GM18498 (cell line): ENCODE measurements around the gene SOCS3.
"Not testable (repeated sequence)": the region's sequence is repeated elsewhere in the genome, so short reads cannot be mapped to it uniquely, and the experiment has no call there.

Experiments used
- ATAC-seq: cut with Tn5 transposase; IDR thresholded peaks from one replicate; pipeline ENCODE4 v1.9.1; 2021; ENCODE audit warnings: mild to moderate bottlenecking, moderate library complexity; ENCODE audit not compliant: unreplicated experiment

The SOCS3 gene

DNA sequence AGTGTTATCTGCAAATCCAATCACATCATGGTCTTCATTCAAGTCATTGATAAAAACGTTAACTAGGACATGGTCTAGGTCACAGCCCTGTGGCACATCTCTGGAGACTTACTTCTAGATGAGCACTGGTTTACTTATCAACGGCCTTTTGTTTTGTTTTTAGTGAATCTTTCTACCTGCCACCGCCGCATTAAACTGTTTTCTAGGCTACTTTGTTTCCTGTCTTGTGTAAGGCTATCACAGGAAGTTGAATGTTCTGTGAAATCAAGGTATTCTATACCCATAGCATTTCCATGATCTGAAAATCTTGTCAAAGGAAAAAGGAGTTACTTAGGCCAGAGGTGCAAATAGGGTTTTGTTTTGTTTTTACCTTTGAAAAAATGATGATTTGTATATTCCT lies 26.9 kb downstream of the SOCS3 start:
- ATAC-seq = no peak

DNA sequence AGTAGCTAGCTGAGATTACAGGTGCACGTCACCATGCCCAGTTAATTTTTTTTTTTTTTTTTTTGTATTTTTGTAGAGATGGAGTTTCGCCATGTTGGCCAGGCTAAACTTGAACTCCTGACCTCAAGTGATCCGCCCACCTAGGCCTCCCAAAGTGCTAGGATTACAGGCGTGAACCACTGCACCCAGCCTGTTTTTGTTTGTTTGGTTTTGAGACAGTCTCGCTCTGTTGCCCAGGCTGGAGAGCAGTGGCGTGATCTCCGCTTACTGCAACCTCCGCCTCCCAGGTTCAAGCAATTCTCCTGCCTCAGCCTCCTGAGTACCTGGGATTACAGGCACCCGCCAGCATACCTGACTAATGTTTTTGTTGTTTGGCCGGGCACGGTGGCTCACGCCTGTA lies 28.5 kb downstream of the SOCS3 start:
- ATAC-seq = not testable (repeated sequence)

DNA sequence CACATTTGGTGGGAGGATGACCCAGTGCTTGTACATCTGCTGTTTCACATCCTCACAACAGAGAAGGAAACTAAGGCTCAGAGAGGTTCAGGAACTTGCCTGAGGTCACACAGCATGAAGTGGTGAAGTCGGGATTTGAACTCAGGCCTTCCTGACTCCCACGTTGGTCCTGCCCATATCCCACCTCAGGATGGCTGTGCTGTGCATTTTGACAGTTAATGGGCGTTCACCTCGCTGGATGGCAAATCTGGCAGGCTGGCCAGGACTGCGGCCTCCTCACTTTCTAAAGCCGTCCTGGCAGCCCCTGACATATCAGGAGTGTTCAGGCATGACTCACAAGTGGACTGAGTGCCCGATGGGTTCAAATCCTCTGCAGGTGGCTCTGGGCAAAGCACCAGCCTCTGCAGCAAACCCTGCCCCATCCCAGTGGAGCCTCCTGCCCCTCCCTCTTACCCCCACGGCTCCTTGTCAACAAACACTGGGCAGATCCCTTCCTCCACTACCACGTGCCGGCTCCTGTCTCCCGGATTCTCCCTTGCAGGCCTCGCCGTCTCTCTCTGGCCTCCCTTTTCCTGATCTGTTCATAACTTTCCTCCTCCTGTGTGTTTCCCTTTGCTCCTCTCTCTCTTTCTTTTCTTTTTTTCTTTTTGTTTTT lies 29.2 kb downstream of the SOCS3 start:
- no peak for ATAC-seq

DNA sequence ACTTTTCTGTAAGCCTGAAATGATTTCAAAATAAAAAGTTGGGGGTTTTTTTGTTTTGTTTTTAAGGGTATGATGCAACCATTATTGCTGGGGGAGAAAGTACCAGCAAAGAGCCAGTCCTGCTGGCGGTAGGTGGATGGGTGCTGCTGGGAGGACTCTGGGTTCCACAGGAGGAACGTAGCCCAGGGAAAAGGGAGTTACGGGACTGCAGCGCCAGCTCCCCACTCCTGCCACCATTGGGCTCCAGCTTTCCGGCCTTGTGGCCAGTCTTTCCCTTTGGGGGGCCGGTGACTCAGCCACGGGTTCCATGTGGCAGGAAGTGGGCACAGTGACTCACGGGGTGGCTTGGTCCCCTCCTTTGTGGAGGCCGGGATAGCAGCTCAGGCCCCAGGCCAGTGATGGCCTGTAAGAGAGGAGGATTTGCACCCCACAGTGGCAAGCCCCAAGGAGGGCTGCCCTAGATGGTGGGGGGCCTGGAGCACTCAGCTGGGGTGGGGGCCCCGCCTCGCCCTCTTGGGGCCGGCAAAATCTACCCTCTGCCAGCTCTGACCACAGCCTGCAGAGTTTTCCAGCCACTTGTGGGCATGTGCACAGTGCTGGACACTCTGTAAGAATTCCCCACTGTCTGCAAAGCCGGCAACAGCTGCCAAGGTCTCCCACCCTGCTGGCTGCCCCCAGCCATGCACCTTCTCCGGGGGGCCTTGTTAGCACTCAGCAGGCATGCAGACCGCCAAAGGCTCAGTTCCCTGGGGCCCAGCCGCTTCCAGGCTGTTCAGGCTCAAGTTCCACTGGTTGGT lies 30.4 kb downstream of the SOCS3 start:
- no peak for ATAC-seq

DNA sequence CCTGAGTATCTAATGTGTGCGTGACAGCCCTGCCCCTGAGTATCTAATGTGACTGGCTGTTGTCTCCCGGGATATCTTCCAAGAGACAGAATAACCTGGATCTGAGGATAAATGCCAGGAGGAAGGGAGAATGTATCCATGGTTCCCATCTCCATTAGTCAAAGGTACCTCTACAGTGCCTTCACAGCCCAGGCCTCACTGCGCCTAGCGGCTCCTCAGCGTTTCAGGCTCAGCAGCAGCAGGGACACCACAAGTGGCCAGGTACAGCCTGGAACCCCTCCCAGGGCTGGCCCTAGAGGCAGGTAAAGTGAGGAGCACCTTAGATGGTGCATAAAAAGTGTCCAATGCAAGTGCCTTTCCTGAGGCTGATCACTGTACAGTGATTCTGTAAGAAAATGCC lies 32.0 kb downstream of the SOCS3 start:
- no peak for ATAC-seq

DNA sequence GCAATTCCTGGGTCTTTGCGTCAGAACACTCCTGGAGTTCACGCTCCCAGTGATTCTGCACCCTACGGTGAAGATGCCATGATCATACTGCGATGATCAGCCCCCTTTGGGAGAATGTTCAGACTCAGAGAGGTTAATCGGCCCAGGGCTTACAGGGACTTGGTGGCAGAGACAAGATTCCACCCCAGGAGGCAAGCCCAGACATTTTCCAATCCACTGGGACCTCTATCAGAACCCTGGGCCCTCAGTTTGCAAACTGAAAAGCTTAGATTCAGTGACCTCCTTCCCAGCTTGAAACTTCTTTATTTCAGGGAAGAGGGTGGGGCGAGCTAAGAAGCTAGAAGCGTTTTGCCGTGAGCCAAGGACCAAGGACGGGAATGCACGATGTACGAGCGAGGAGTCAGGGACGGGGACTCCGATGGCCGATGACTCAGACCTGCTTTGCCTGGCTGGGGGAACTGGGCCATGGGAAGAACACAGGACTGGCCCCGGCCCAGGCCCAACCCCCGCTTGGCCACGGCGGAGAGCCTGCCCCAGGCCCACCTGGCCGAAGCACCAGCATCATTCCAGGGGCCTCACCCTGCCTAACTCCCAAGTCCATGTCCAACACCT lies 34.7 kb downstream of the SOCS3 start:
- ATAC-seq = no peak

DNA sequence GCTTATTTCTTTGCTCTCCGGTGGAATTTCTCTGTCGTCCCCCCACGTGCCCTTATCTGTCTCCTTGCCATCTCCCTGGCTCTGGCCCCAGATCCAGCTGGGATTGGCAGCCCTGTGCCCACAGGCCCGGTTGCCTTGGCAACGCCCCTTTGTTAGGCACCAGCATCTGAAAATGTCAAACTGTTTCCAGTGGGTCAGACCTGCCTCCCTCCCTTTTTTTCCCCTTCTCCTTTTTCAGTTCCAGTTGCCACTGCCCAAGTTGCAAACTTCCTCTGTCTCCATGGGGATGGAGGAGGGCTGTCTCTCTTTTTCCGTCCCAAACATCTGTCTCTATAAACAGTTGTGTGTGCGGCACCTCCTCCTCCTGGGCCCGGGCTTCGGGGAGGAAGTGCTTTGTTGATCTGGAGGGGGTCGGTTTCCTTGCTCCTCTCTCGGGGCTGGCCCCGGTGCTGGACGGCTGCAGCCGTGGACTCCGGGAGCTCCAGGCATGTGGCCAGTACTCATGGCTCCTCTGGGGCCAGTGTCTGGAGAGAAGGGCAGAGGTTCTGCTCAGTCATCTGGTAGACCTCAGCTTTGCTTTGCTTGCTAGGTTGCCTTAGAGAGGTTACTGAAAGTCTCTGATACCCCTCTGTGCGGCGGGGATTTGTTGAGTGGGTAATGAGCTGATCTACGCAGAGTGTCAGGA lies 35.3 kb downstream of the SOCS3 start:
- ATAC-seq = no peak

DNA sequence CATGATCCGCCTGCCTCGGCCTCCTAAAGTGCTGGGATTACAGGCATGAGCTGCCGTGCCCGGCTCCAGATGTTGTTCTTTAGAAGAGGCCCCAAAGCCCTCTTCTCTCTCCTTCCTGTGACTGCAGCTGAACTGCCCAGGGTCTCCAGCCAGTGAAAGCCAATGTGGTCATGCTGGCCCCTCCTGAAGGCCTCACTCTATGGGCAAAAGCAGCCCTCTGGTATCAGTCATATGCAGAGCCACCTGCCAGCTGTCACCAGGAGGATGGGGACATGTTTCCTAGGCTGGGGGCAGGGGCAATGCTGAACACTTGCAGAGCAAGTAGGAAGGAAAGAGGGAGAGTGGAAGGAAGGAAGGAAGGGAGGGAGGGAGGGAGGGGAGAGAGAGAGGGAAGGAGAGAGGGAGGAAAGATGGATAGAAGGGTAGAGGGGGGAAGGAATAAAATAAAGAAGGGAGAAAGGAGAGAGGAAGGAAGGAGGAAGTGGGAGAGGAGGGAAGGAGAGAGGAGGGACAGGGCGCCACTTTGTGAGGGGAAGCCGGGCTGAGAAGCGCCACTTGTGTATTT lies 36.0 kb downstream of the SOCS3 start:
- no peak for ATAC-seq

DNA sequence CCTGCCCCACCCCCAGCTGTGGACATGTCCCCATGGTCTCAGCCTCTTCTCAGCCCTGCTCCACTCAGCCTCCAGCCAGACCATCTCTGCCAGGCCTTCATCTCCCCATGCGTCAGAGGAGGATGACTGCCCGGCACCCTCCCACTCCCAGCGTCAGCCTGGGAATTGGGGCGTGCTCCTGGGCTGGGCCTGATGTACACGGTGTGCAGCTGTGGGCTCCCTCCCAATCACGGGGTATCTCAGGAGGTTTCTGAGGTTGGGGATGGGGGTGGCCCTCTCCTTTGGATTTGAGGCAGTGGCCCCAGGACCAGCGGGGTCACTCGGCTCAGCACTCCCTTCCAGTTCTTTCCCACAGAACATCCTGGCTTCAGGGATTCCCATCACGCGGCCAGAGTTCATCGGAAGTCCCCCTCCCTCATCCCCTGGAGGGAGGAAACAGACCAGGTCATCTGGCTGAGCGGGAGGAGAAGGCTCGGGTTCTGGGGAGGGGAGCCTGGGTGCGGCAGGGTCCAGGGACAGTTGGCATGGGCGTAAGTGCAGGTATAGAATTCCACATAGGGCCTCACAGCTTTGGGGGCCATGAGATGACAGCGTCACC lies 36.9 kb downstream of the SOCS3 start:
- no peak for ATAC-seq

DNA sequence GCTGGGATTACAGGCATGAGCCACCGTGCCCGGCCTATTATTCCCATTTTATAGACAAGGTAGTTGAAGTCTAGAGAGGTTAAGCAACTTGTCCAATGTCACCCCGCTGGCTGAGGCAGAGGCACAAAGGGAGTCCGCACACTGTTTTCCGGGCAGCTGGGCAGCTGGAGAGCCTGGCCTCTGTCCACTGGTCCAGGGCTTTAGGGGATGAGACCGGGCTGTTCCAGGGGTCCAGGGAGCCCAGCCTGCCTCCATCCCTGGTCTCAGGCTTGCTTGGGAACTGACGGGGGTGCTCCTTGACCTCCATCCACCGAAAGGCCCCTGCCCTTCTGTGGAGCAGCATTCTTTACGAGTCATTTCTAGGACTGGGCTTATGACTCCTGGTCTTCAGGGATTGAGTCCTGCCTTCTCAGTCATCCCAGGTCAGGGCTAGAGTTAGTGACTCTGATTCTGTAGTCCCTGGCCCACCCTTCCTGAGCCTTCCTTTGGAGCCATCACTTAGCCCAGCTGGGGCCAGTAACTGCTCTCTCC lies 37.5 kb downstream of the SOCS3 start:
- ATAC-seq = no peak

DNA sequence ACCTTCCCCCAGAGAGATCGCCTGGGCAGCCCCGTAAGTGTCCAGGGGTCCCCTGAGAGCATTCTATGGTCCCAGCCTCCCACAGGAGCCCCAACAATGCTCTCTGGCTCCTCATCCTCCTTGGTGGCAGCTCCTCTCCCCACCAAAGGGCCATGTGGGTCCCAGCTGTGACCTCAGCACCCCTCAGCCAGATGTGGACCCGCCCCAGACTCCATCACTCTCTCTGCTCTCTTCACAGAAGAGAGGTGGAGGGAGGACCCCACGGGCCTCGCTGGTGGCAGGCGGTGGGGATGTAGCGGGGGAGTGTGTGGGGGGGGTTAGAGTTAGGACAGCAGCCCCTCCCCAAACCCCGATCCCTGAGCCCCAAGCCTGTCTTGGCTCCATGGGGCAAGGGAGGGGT lies 41.0 kb downstream of the SOCS3 start:
- ATAC-seq = no peak

DNA sequence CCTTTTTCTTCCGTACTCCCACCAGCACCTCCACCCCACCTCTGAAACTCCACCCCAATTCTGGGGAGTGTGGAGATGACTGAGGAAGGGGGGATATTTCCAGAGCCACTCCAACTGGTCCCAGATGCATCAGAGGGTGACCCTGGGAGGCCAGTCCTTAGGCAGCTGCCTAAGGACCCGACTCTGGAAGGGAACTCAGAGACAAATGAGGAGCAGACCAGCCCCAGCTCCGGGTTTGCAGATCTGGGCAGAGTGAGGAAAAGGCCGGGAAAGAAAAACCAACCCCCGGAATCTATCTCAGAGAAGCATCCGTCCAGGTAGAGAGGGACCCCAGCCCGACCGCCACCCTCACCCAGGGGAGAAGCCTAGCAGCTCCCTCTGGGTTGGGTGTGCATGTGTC lies 41.5 kb downstream of the SOCS3 start:
- no peak for ATAC-seq

DNA sequence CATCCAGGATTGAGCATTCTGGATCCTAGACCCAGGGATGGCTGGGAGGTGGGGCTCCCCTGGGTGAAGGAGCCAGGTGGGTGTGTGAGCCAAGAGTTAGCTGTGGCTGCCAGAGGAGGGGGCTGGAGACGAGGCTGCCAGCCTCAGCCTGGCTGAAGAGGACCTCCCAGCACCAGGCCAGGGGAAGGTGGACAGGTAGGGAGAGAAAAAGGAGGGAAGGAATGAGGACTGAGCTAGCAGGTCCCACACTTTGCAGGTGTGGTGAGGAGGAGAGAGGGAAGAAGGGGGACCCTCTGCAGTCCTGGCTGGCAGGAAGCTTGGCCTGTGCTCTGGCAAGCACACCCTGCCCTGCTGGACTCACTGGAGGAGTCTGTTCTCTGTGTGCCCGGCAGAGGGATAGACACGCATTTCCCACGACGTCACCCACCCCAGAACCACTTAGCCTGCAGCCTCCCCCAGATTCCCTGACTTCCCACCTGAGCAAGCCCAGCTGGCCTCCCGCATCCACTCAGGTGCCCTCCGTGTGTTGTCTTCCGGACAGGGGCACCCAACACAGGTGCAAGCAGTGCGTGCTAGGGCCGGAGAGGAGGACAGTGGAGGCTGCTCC lies 42.0 kb downstream of the SOCS3 start:
- ATAC-seq = no peak

DNA sequence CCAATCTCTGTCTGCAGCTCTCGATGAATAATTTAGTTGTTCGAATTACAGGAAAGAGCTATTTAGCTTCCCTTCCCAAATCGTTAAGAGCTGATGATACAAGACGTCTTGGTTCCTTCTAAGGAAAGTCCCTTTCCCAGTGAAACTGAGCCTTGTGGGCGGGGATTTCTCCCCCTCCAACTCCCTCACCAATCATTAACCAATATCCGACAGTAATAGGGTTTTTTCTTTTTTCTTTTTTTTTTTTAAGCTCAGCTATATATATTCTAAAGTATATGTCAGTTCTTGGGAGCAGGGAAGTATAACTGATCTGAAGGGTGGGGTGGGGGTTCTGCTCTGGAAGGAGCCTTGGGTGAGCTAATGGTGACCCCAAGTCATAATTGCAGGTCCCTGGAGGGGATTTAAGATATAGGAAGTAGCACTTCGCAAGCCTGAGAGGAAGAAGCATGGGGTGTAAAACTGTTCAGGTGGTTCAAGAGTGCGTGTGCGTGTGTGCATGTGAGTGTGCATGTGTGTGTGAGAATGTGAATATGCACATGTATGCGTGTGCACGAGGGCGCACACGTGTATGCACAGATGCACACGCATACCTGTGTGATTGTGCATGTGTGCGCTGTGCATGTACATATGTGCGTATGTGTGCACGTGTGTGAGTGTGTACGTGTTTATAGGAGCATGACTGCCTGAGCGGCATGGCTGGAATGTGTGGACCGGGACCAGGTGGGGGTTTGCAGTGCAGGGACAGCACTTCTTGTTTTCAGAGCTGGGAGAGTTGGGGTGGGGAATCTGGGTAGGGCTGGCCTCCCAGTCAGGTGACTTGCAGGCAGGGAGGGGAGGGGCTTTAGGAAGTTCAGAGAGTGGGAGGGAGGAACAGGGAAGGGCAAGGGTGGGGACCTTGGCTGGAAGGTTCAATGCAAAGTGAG lies 42.7 kb downstream of the SOCS3 start:
- ATAC-seq = no peak

DNA sequence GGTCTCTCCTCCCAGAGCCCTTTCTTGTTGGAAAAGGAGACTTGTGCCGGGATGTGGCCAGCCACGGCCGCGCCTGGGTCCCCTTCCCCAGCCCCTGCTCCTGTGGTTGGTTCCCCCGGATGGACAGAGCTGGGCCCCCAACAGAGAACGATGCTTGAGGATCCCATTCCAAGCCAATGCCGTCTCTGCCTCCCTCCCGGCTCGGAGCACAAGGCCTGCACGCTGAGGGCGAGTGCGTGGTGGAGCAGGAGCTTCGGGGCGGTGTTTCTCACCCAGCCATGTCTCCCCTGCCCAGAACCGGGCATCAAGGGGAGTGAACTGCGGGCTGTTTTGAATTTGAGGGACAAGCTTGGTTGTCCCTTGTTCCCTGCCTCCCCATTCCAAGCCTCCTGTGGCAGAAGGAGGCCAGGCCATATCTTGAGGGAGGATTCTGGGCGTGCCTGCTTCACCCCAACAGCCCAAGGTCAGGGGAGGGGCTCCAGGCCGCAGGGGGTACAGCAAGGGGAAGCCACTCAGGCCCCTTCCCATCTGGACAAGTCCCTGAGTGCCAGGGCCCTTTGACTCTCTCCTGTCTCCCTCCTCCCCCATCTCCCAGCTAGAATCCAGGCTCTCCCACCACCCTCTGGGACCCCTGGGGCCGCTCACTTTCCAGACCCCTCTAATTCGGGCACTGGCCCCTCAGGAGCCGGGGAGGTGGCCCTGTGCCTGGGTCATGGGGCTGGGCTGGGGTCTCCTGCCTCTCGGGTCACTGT lies 43.6 kb downstream of the SOCS3 start:
- no peak for ATAC-seq

DNA sequence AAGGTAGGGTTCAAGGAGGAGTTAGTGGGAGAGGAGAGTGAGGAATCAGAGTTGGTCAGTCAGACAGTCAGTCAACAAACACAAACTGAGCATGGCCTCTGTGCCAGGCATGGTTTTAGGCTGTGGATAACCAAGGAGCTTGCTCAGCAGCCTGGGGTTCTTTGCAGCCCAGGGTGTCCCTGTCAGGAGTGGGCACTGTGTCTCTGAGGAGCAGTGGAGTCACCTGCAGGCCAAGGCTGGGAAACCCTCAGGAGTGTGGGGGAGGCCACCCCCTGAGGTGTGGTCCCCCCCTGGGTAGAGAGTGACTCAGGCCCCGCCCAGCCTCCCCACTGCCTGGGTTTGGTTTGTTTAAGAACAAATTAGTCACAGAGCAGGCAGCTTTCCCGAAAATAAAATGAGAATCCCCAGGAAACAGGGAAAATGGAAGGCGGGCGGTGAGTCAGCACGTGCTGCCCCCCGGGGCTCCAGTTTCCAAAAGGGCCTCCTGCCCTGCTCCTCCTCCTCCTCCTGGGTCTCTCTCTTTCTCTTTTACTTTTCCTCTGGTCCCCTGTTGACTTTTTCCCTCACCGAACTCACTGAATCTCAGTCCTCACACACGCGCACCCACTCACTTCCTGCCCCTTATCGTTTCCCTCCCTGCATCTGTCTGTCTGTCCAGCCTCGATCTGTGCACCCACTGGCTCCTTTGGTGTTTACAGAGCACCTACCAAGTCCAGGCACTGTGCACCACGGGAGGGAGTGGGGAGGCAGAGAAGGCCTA lies 44.3 kb downstream of the SOCS3 start:
- ATAC-seq = no peak

DNA sequence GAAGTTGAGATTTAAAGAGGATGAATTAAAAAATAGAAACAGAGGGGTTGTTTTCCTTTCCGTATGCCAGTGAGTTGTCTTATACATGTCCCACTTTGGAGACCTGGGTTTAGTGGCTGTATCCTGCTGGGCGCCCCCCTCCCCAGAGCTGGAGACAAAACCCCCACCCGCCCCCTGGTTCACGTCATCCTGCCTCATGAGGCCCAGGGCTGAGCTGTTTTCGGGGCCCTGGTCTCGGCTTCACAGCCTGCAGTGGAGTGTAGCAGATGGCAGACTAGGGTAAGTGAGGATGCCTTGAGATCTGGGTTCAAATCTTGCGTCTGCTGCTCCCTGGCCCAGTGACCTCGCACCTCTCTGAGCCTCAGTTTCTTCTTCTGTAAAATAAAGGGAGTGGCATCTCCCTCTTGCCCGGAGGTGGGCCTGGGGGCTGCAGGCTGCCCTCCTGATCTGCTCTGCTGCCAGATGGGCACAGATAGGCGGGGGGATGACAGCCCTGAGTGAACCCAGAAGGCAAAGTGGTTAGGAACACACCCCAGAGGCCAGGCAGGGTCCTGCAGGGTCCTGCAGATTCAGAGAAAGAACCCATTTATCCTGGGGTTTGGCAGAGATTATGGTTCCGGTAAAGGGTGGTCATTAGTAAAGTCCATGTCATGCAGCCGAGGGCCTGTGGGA lies 45.1 kb downstream of the SOCS3 start:
- ATAC-seq = no peak
